ENCODE results near the gene TLX1.

The TLX1 gene

DNA sequence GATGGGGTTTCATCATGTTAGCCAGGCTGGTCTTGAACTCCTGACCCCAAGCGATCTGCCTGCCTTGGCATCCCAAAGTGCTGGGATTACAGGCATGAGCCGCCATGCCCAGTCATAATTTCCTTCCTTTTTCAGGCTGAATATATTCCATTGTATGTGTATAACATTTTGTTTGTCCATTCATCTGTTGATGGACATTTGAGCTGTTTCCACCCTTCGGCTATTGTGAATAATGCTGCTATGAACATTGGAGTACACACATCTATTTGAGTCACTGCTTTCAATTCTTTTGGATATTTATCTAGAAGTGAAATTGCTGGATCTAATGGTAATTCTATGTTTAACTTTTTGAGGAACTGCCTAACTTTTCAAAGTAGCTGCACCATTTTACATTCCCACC, 34.6 kb downstream of the TLX1 start:
- Mint-ChIP-seq H3K4me3 (no peak overlapping the region), H3K27ac (no peak overlapping the region), H3K36me3 (ENCODE audit: low read depth) (no peaks in the 10 kb centered on the region), H3K27me3 (ENCODE audit: low read depth, poor library complexity) (peaks cover 97% of the 10 kb centered on the region), H3K4me1 (peaks cover 16% of the 10 kb centered on the region), H3K9me3 (peaks cover 8% of the 10 kb centered on the region)
- no peak for TF ChIP-seq CTCF (IDR thresholded peaks at IDR 0.05)
- no peak for DNase-seq

DNA sequence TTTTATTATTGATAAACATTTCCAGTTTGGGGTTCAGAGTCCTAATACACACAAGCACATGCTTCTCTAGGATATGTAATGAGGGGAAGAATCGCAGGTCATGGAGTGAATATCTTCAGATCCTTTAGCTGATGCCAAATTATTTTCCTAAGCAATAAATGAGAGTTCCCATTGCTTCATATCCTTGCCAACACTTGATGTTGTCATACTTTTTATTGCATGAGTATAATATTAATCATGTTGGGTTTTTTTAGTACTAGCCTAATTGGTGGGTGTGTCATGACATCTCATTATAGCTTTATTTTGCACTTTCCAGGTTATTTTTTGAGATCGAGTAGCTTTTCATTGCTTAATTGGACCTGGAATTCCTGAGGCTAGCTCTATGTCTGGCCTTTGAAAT, 35.3 kb downstream of the TLX1 start:
- DNase-seq: no peak
- H3K9me3 Mint-ChIP-seq: peaks cover 8% of the 10 kb centered on the region
- peaks cover 14% of the 10 kb centered on the region for H3K4me1 Mint-ChIP-seq
- peaks cover 97% of the 10 kb centered on the region for H3K27me3 Mint-ChIP-seq (ENCODE audit: low read depth, poor library complexity)
- H3K27ac Mint-ChIP-seq: no peak overlapping the region
- H3K36me3 Mint-ChIP-seq (ENCODE audit: low read depth): no peaks in the 10 kb centered on the region
- no peak overlapping the region for H3K4me3 Mint-ChIP-seq
- TF ChIP-seq CTCF (IDR thresholded peaks at IDR 0.05): no peak

- H3K27ac Mint-ChIP-seq: no peak overlapping the region
- TF ChIP-seq CTCF (IDR thresholded peaks at IDR 0.05): no peak
- no peak overlapping the region for H3K4me3 Mint-ChIP-seq
- H3K27me3 Mint-ChIP-seq (ENCODE audit: low read depth, poor library complexity): peaks cover 70% of the 10 kb centered on the region
- H3K4me1 Mint-ChIP-seq: no peaks in the 10 kb centered on the region
- H3K36me3 Mint-ChIP-seq (ENCODE audit: low read depth): no peaks in the 10 kb centered on the region
- peaks cover 30% of the 10 kb centered on the region for H3K9me3 Mint-ChIP-seq
- no peak for DNase-seq
Observed at GRCh38 chr10:101172741-101173140, 41.6 kb downstream of the TLX1 start.

DNA sequence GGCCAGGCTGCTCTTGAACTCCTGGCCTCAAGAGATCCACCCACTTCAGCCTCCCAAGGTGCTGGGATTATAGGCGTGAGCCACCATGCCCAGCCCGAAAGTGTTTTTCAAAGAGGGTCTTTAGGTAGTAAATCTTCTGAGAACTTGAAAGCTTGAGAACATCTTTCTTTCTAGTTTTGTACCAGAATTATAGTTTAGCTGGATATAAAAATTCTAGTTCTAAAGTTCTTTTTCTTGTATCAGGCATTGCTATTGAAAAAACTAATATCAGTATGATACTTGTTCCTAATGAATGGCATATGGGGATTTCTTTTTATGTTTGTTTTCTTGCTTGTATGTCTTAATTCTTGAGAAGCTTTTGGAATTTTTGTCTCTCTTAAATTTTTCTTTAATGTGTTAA, 43.2 kb downstream of the TLX1 start:
- H3K27me3 Mint-ChIP-seq (ENCODE audit: low read depth, poor library complexity): peaks cover 69% of the 10 kb centered on the region
- no peaks in the 10 kb centered on the region for H3K36me3 Mint-ChIP-seq (ENCODE audit: low read depth)
- DNase-seq: no peak
- no peak overlapping the region for H3K4me3 Mint-ChIP-seq
- H3K27ac Mint-ChIP-seq: no peak overlapping the region
- peaks cover 30% of the 10 kb centered on the region for H3K9me3 Mint-ChIP-seq
- no peaks in the 10 kb centered on the region for H3K4me1 Mint-ChIP-seq
- TF ChIP-seq CTCF (IDR thresholded peaks at IDR 0.05): no peak

GRCh38 chr10:101176577-101176976, 45.5 kb downstream of the TLX1 start:
- no peak overlapping the region for H3K4me3 Mint-ChIP-seq
- H3K27me3 Mint-ChIP-seq (ENCODE audit: low read depth, poor library complexity): peaks cover 64% of the 10 kb centered on the region
- H3K9me3 Mint-ChIP-seq: peaks cover 30% of the 10 kb centered on the region
- H3K4me1 Mint-ChIP-seq: no peaks in the 10 kb centered on the region
- no peak overlapping the region for H3K27ac Mint-ChIP-seq
- H3K36me3 Mint-ChIP-seq (ENCODE audit: low read depth): no peaks in the 10 kb centered on the region
- TF ChIP-seq CTCF (IDR thresholded peaks at IDR 0.05): no peak
- no peak for DNase-seq

DNA sequence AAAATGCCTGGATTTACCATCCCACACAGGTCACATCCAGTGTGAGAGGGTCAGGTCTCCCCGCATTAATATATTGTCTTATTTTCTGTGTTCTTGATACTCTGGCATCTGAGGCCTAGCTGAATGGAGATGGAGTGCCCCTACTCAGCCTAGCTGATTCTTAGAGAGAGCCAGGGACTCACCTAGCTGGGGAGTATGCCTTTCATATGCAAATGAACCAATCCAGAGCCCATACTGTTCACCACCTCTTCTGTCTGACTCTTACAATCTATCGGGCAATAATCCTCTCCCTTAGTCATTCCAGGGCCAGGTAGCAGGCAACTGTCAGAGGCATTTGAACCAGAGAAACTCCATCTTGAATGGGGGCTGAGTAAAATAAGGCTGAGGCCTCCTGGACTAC, 51.8 kb downstream of the TLX1 start:
- H3K27me3 Mint-ChIP-seq (ENCODE audit: low read depth, poor library complexity): peaks cover 43% of the 10 kb centered on the region
- no peaks in the 10 kb centered on the region for H3K9me3 Mint-ChIP-seq
- H3K4me1 Mint-ChIP-seq: no peaks in the 10 kb centered on the region
- no peak for DNase-seq
- no peak for TF ChIP-seq CTCF (IDR thresholded peaks at IDR 0.05)
- no peak overlapping the region for H3K4me3 Mint-ChIP-seq
- no peaks in the 10 kb centered on the region for H3K36me3 Mint-ChIP-seq (ENCODE audit: low read depth)
- no peak overlapping the region for H3K27ac Mint-ChIP-seq
